GM23338 (cell line): ENCODE results near the gene WNT6. TPM values are rescaled to one million over a fixed set of nuclear protein-coding genes. Genes with fewer than 3 reads are reported as not detected.

Experiments
- ATAC-seq: fragments of 200-7000 bp; cut with Tn5 transposase; 3 replicates; pipeline ENCODE4 v1.9.1; 2020
- DNase-seq: peaks from one replicate; pipeline ENCODE4 v3.0.0-alpha.2; 2015; ENCODE audit warnings: low spot score
- H2AFZ ChIP-seq: fragments of 200-600 bp; sonication (generic); 2 replicates; pipeline ENCODE4 v1.8.0; 2016; ENCODE audit warnings: antibody characterized with exemption, mild to moderate bottlenecking, moderate library complexity
- H3F3A ChIP-seq: fragments of 200-600 bp; sonication (generic); replicated peaks from 2 replicates; pipeline ENCODE4 v1.8.0; 2017; ENCODE audit warnings: antibody characterized with exemption, mixed run types, low read depth
- H3K27ac ChIP-seq: fragments of 200-600 bp; sonication (generic); 2 replicates; pipeline ENCODE4 v1.6.1; 2016; ENCODE audit warnings: low read depth
- H3K27me3 ChIP-seq: fragments of 200-600 bp; sonication (generic); 2 replicates; pipeline ENCODE4 v1.8.0; 2016; ENCODE audit warnings: mild to moderate bottlenecking, mixed run types, moderate library complexity; ENCODE audit not compliant: insufficient read depth
- H3K36me3 ChIP-seq: fragments of 200-600 bp; sonication (generic); 2 replicates; pipeline ENCODE4 v1.8.0; 2016; ENCODE audit warnings: mild to moderate bottlenecking; ENCODE audit not compliant: insufficient read depth
- H3K4me1 ChIP-seq: fragments of 200-600 bp; sonication (generic); 2 replicates; pipeline ENCODE4 v1.8.0; 2016; ENCODE audit warnings: mild to moderate bottlenecking, moderate library complexity; ENCODE audit not compliant: insufficient read depth
- H3K4me2 ChIP-seq: fragments of 200-600 bp; sonication (generic); 2 replicates; pipeline ENCODE4 v1.7.1; 2017; ENCODE audit warnings: mixed run types
- H3K4me3 ChIP-seq: fragments of 200-600 bp; sonication (generic); 2 replicates; pipeline ENCODE4 v1.6.1; 2016; ENCODE audit warnings: mixed run types
- H3K79me2 ChIP-seq: fragments of 200-600 bp; sonication (generic); replicated peaks from 2 replicates; pipeline ENCODE4 v1.8.0; 2017; ENCODE audit warnings: mild to moderate bottlenecking; ENCODE audit not compliant: insufficient read depth
- H3K9me2 ChIP-seq: fragments of 200-600 bp; sonication (generic); 2 replicates; pipeline ENCODE4 v1.8.0; 2017; ENCODE audit not compliant: insufficient read depth
- H4K20me1 ChIP-seq: fragments of 200-600 bp; sonication (generic); replicated peaks from 2 replicates; pipeline ENCODE4 v1.8.0; 2017; ENCODE audit warnings: mild to moderate bottlenecking; ENCODE audit not compliant: insufficient read depth
- H3K27ac Mint-ChIP-seq: 2 replicates; pipeline ENCODE4 v1.8.0; 2020; ENCODE audit warnings: inconsistent platforms, mild to moderate bottlenecking, moderate library complexity, mixed read lengths
- H3K27me3 Mint-ChIP-seq: 3 replicates; pipeline ENCODE4 v1.8.0; 2022; ENCODE audit warnings: low read depth, mild to moderate bottlenecking, moderate library complexity, mixed read lengths, inconsistent platforms; ENCODE audit not compliant: insufficient read depth, poor library complexity
- H3K36me3 Mint-ChIP-seq: 3 replicates; pipeline ENCODE4 v1.8.0; 2021; ENCODE audit warnings: low read depth, mild to moderate bottlenecking, inconsistent platforms, moderate library complexity, mixed read lengths
- H3K4me1 Mint-ChIP-seq: 3 replicates; pipeline ENCODE4 v1.8.0; 2020; ENCODE audit warnings: mild to moderate bottlenecking, inconsistent platforms, mixed read lengths
- H3K4me3 Mint-ChIP-seq: 3 replicates; pipeline ENCODE4 v1.8.0; 2021; ENCODE audit warnings: moderate library complexity, mild to moderate bottlenecking, inconsistent platforms, mixed read lengths
- H3K9me3 Mint-ChIP-seq: 3 replicates; pipeline ENCODE4 v1.8.0; 2020; ENCODE audit warnings: moderate library complexity, mild to moderate bottlenecking, inconsistent platforms, mixed read lengths
- CREB1 ChIP-seq: fragments of 250-450 bp; sonication (Bioruptor Pico); IDR thresholded peaks from 2 replicates; pipeline ENCODE4 v1.5.0; 2020; ENCODE audit warnings: low read depth, mild to moderate bottlenecking, moderate library complexity
- ETS1 ChIP-seq: IDR thresholded peaks from 2 replicates; pipeline ENCODE4 v1.6.1; 2016; ENCODE audit warnings: antibody characterized with exemption
- JUNB ChIP-seq: IDR thresholded peaks from one replicate; pipeline ENCODE4 v1.6.1; 2016; ENCODE audit warnings: antibody characterized with exemption; ENCODE audit not compliant: unreplicated experiment
- NANOG ChIP-seq: IDR thresholded peaks from 2 replicates; pipeline ENCODE4 v1.6.1; 2016; ENCODE audit warnings: antibody characterized with exemption, borderline replicate concordance
- POLR2AphosphoS5 ChIP-seq: IDR thresholded peaks from 2 replicates; pipeline ENCODE4 v1.6.1; 2016; ENCODE audit warnings: antibody characterized with exemption, low read depth
- STAT1 ChIP-seq: IDR thresholded peaks from one replicate; pipeline ENCODE4 v1.6.1; 2016; ENCODE audit warnings: antibody characterized with exemption; ENCODE audit not compliant: unreplicated experiment
- ZNF114 ChIP-seq: fragments of 250-450 bp; sonication (Bioruptor Pico); IDR thresholded peaks from 2 replicates; pipeline ENCODE4 v1.5.0; 2020; ENCODE audit warnings: mild to moderate bottlenecking, moderate library complexity
- ZNF331 ChIP-seq: fragments of 250-450 bp; sonication (Bioruptor Pico); IDR thresholded peaks from 2 replicates; pipeline ENCODE4 v1.5.0; 2020; ENCODE audit warnings: low read depth, mild to moderate bottlenecking, moderate library complexity
- polyA plus RNA-seq: library from polyadenylated mRNA; unstranded; fragments of >200 nt; fragmentation: Nextera tagmentation; extraction: Ambion mirVana; gene quantifications from 2 replicates; pipeline ENCODE4 v1.2.1, GENCODE V29; 2016
- total RNA-seq: library from RNA; depleted of rRNA; stranded (reverse); fragments of >200 nt; shearing (Covaris generic); gene quantifications from 2 replicates; pipeline ENCODE4 v1.2.3, GENCODE V29; 2014
- TF ChIP-seq, protein P1 (sequence below): IDR thresholded peaks from one replicate; pipeline ENCODE4 v1.6.1; 2018; ENCODE audit warnings: antibody characterized with exemption; ENCODE audit not compliant: unreplicated experiment
- TF ChIP-seq, protein P2 (sequence below), 2 experiments: fragments of 200-600 bp in 1 of 2; sonication (generic) in 1 of 2; conservative IDR thresholded peaks; 2 replicates each; pipeline versions ENCODE4 v1.5.1 to v1.6.1; 2016 to 2017; ENCODE audit warnings: antibody characterized with exemption in 2 of 2, low read depth in 2 of 2, mild to moderate bottlenecking in 2 of 2, moderate library complexity in 1 of 2

WNT6 gene
- total and polyA plus RNA-seq, 2 experiments from 2014 or later = not detected

DNA sequence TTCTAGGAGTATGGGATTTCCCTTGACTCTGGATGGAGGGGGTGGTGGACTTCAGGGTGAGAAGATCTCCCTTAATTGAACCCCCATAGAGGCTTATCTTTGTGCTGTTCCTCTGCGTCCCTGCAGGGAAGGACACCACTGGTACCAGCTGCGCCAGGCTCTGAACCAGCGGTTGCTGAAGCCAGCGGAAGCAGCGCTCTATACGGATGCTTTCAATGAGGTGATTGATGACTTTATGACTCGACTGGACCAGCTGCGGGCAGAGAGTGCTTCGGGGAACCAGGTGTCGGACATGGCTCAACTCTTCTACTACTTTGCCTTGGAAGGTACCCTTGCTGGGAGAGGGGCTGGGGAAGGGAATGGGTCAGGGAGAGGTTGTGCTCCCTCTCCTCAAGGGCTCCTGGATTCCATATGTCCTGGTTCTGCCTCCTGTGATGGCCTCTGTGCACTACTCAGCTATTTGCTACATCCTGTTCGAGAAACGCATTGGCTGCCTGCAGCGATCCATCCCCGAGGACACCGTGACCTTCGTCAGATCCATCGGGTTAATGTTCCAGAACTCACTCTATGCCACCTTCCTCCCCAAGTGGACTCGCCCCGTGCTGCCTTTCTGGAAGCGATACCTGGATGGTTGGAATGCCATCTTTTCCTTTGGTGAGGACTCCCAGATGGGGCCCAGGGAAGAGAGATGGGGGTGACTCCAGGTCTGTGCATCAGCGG lies 47.3 kb upstream of the WNT6 start:
- peaks cover 4% of the 10 kb centered on the region for H3K27me3 Mint-ChIP-seq
- ATAC-seq (no peak), DNase-seq (no peak)
- H3K4me2 ChIP-seq = no peak overlapping the region
- no peak overlapping the region for H2AFZ ChIP-seq
- no peaks in the 10 kb centered on the region for H3K36me3 Mint-ChIP-seq
- no peak overlapping the region for H3K4me3 ChIP-seq
- no peak overlapping the region for H3K4me3 Mint-ChIP-seq
- no peaks in the 10 kb centered on the region for H3K9me3 Mint-ChIP-seq
- H3K27ac Mint-ChIP-seq = no peak overlapping the region
- H3F3A ChIP-seq = no peaks in the 10 kb centered on the region
- H3K27ac ChIP-seq = no peak overlapping the region
- H3K36me3 ChIP-seq = no peaks in the 10 kb centered on the region
- no peaks in the 10 kb centered on the region for H3K79me2 ChIP-seq
- no peaks in the 10 kb centered on the region for H3K4me1 ChIP-seq
- TF ChIP-seq STAT1 = no peak
- TF ChIP-seq ZNF114 = no peak
- TF ChIP-seq ETS1 = no peak
- no peak for TF ChIP-seq CREB1 (CRISPR knock-in tag)
- TF ChIP-seq ZNF331 = no peak
- TF ChIP-seq, protein P1, sequence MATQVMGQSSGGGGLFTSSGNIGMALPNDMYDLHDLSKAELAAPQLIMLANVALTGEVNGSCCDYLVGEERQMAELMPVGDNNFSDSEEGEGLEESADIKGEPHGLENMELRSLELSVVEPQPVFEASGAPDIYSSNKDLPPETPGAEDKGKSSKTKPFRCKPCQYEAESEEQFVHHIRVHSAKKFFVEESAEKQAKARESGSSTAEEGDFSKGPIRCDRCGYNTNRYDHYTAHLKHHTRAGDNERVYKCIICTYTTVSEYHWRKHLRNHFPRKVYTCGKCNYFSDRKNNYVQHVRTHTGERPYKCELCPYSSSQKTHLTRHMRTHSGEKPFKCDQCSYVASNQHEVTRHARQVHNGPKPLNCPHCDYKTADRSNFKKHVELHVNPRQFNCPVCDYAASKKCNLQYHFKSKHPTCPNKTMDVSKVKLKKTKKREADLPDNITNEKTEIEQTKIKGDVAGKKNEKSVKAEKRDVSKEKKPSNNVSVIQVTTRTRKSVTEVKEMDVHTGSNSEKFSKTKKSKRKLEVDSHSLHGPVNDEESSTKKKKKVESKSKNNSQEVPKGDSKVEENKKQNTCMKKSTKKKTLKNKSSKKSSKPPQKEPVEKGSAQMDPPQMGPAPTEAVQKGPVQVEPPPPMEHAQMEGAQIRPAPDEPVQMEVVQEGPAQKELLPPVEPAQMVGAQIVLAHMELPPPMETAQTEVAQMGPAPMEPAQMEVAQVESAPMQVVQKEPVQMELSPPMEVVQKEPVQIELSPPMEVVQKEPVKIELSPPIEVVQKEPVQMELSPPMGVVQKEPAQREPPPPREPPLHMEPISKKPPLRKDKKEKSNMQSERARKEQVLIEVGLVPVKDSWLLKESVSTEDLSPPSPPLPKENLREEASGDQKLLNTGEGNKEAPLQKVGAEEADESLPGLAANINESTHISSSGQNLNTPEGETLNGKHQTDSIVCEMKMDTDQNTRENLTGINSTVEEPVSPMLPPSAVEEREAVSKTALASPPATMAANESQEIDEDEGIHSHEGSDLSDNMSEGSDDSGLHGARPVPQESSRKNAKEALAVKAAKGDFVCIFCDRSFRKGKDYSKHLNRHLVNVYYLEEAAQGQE = no peak
- no peak for TF ChIP-seq POLR2AphosphoS5
- no peaks in the 10 kb centered on the region for H3K4me1 Mint-ChIP-seq
- H4K20me1 ChIP-seq = no peaks in the 10 kb centered on the region
- H3K9me2 ChIP-seq = no peaks in the 10 kb centered on the region
- H3K27me3 ChIP-seq = no peaks in the 10 kb centered on the region

DNA sequence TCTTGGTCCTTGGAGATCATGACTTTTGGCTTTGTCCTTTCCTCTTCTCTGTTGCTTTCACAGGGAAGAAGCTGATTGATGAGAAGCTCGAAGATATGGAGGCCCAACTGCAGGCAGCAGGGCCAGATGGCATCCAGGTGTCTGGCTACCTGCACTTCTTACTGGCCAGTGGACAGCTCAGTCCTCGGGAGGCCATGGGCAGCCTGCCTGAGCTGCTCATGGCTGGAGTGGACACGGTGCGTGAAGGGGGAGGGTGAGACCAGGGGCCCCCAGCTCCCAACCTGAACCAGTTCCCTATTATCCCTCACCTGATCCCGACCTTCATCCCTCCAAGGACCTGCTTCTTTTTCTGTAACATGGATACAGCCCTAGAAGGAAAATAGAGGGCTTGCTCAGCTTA lies 46.7 kb upstream of the WNT6 start:
- Mint-ChIP-seq H3K4me1 (no peaks in the 10 kb centered on the region), H3K27ac (no peak overlapping the region), H3K27me3 (peaks cover 4% of the 10 kb centered on the region), H3K36me3 (no peaks in the 10 kb centered on the region), H3K4me3 (no peak overlapping the region), H3K9me3 (no peaks in the 10 kb centered on the region)
- Histone ChIP-seq H4K20me1 (no peaks in the 10 kb centered on the region), H3K4me1 (no peaks in the 10 kb centered on the region), H3K4me2 (no peak overlapping the region), H3K79me2 (no peaks in the 10 kb centered on the region), H3F3A (no peaks in the 10 kb centered on the region), H3K27me3 (no peaks in the 10 kb centered on the region), H2AFZ (no peak overlapping the region), H3K36me3 (no peaks in the 10 kb centered on the region), H3K9me2 (no peaks in the 10 kb centered on the region), H3K4me3 (no peak overlapping the region), H3K27ac (no peak overlapping the region)
- ATAC-seq (no peak), DNase-seq (no peak)
- TF ChIP-seq CREB1 (CRISPR knock-in tag) (no peak), NANOG (no peak), ZNF114 (no peak), JUNB (no peak), ETS1 (no peak)
- TF ChIP-seq, protein P2, sequence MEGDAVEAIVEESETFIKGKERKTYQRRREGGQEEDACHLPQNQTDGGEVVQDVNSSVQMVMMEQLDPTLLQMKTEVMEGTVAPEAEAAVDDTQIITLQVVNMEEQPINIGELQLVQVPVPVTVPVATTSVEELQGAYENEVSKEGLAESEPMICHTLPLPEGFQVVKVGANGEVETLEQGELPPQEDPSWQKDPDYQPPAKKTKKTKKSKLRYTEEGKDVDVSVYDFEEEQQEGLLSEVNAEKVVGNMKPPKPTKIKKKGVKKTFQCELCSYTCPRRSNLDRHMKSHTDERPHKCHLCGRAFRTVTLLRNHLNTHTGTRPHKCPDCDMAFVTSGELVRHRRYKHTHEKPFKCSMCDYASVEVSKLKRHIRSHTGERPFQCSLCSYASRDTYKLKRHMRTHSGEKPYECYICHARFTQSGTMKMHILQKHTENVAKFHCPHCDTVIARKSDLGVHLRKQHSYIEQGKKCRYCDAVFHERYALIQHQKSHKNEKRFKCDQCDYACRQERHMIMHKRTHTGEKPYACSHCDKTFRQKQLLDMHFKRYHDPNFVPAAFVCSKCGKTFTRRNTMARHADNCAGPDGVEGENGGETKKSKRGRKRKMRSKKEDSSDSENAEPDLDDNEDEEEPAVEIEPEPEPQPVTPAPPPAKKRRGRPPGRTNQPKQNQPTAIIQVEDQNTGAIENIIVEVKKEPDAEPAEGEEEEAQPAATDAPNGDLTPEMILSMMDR (conservative IDR thresholded peaks at IDR 0.05; ENCODE audit: low read depth in 2 of 2) = no peak
